Endodermal cell (in vitro differentiated cells): Measurements from ENCODE around the gene SMOC2. TPM values are rescaled to one million over a fixed set of nuclear protein-coding genes. Genes with fewer than 3 reads are reported as not detected.

Experiments used
- DNase-seq: peaks from one replicate; pipeline ENCODE4 v3.0.0-alpha.2; 2017
- H3K27ac ChIP-seq: 2 replicates; pipeline ENCODE4 v1.5.1; 2013; ENCODE audit warnings: mild to moderate bottlenecking, low read depth, low read length, moderate library complexity
- H3K27me3 ChIP-seq: 2 replicates; pipeline ENCODE4 v1.6.1; 2013; ENCODE audit warnings: mild to moderate bottlenecking, low read length, moderate library complexity; ENCODE audit not compliant: insufficient read depth, control insufficient read depth, poor library complexity, severe bottlenecking
- H3K36me3 ChIP-seq: 2 replicates; pipeline ENCODE4 v1.7.0; 2013; ENCODE audit warnings: mild to moderate bottlenecking, low read length, moderate library complexity; ENCODE audit not compliant: control insufficient read depth, insufficient read depth
- H3K4me1 ChIP-seq: one replicate; pipeline ENCODE4 v1.7.0; 2013; ENCODE audit warnings: low read length; ENCODE audit not compliant: control insufficient read depth, insufficient read depth
- H3K4me3 ChIP-seq: 2 replicates; pipeline ENCODE4 v1.5.1; 2013; ENCODE audit warnings: mild to moderate bottlenecking, low read length, moderate library complexity
- H3K9ac ChIP-seq: 2 replicates; pipeline ENCODE4 v1.6.1; 2013; ENCODE audit warnings: mild to moderate bottlenecking, low read length, moderate library complexity; ENCODE audit not compliant: poor library complexity, severe bottlenecking; ENCODE audit errors: extremely low read depth
- H3K9me3 ChIP-seq: 2 replicates; pipeline ENCODE4 v1.6.1; 2013; ENCODE audit warnings: mild to moderate bottlenecking, low read length, moderate library complexity; ENCODE audit not compliant: control insufficient read depth
- H3K27ac Mint-ChIP-seq: 2 replicates; pipeline ENCODE4 v1.8.0; 2020; ENCODE audit warnings: mixed read lengths
- H3K27me3 Mint-ChIP-seq: 2 replicates; pipeline ENCODE4 v1.8.0; 2021; ENCODE audit warnings: mild to moderate bottlenecking, mixed read lengths; ENCODE audit not compliant: insufficient read depth
- H3K36me3 Mint-ChIP-seq: 2 replicates; pipeline ENCODE4 v1.8.0; 2020; ENCODE audit warnings: low read depth, mixed read lengths
- H3K4me1 Mint-ChIP-seq: 2 replicates; pipeline ENCODE4 v1.8.0; 2020; ENCODE audit warnings: mixed read lengths
- H3K4me3 Mint-ChIP-seq: 2 replicates; pipeline ENCODE4 v1.8.0; 2020; ENCODE audit warnings: mild to moderate bottlenecking, moderate library complexity, mixed read lengths
- H3K9me3 Mint-ChIP-seq: 2 replicates; pipeline ENCODE4 v1.8.0; 2020; ENCODE audit warnings: mild to moderate bottlenecking, mixed read lengths
- CTCF ChIP-seq: fragments of 200-600 bp; sonication (generic); conservative IDR thresholded peaks from 2 replicates; pipeline ENCODE4 v1.5.0; 2021; ENCODE audit warnings: antibody characterized with exemption, mild to moderate bottlenecking
- WGBS, 2 experiments: methylation state at CpG; one replicate each; pipeline versions ENCODE4 v1.1.5 to v1.1.7; 2013; ENCODE audit warnings: missing lambda C conversion rate in 2 of 2, mixed read lengths in 1 of 2; ENCODE audit not compliant: insufficient coverage in 1 of 2, insufficient read length in 1 of 2; 5-methylcytosine and 5-hydroxymethylcytosine counted together
- total RNA-seq, 2 donors: library from RNA; stranded (reverse); fragmentation: NEBNext Ultra II Directional in 1 of 2; extraction: Animal tissue kit (Norgen Biotek cat#: 25700) in 1 of 2; gene quantifications; 2 replicates in 1 of 2; 3 replicates in 1 of 2; pipeline ENCODE4 v1.2.1, GENCODE V29; 2021

SMOC2 gene
- total RNA-seq, 2 donors from 2014 or later, result 0.20 TPM; not detected in 1

- H3K4me3 Mint-ChIP-seq, result no peak overlapping the region
- Histone ChIP-seq H3K4me1 (no peaks in the 10 kb centered on the region), H3K9ac (no peak overlapping the region), H3K9me3 (no peaks in the 10 kb centered on the region), H3K36me3 (no peaks in the 10 kb centered on the region), H3K27ac (no peak overlapping the region), H3K4me3 (no peak overlapping the region), H3K27me3 (no peaks in the 10 kb centered on the region)
- H3K4me1 Mint-ChIP-seq, result no peaks in the 10 kb centered on the region
- TF ChIP-seq CTCF, result no peak
- no peaks in the 10 kb centered on the region for H3K27me3 Mint-ChIP-seq
- DNase-seq, result no peak
- no peak overlapping the region for H3K27ac Mint-ChIP-seq
- 92% methylated on average over 15 to 19 of the region's 19 CpGs for WGBS, 2 experiments
- H3K36me3 Mint-ChIP-seq, result no peaks in the 10 kb centered on the region
- H3K9me3 Mint-ChIP-seq, result peaks cover 34% of the 10 kb centered on the region
Observed at GRCh38 chr6:168628732-168629245, 187.8 kb downstream of the SMOC2 start.

- Histone ChIP-seq H3K27me3 (no peaks in the 10 kb centered on the region), H3K4me1 (no peaks in the 10 kb centered on the region), H3K36me3 (no peaks in the 10 kb centered on the region), H3K9me3 (no peaks in the 10 kb centered on the region), H3K9ac (no peak overlapping the region), H3K27ac (no peak overlapping the region), H3K4me3 (no peak overlapping the region)
- no peak overlapping the region for H3K27ac Mint-ChIP-seq
- H3K9me3 Mint-ChIP-seq, result peaks cover 34% of the 10 kb centered on the region
- H3K36me3 Mint-ChIP-seq, result no peaks in the 10 kb centered on the region
- no peak for DNase-seq
- no peaks in the 10 kb centered on the region for H3K27me3 Mint-ChIP-seq
- TF ChIP-seq CTCF, result no peak
- no peak overlapping the region for H3K4me3 Mint-ChIP-seq
- no peaks in the 10 kb centered on the region for H3K4me1 Mint-ChIP-seq
- 91 to 94% methylated on average over 2 to 4 of the region's 4 CpGs for WGBS, 2 experiments
Observed at GRCh38 chr6:168631564-168631963, 190.6 kb downstream of the SMOC2 start.

- Histone ChIP-seq H3K4me3 (no peak overlapping the region), H3K27ac (no peak overlapping the region), H3K9me3 (no peaks in the 10 kb centered on the region), H3K4me1 (no peaks in the 10 kb centered on the region), H3K27me3 (no peaks in the 10 kb centered on the region), H3K36me3 (no peaks in the 10 kb centered on the region), H3K9ac (no peak overlapping the region)
- H3K27me3 Mint-ChIP-seq, result no peaks in the 10 kb centered on the region
- no peak overlapping the region for H3K4me3 Mint-ChIP-seq
- H3K36me3 Mint-ChIP-seq, result no peaks in the 10 kb centered on the region
- no peak for TF ChIP-seq CTCF
- H3K9me3 Mint-ChIP-seq, result peaks cover 34% of the 10 kb centered on the region
- 89 to 94% methylated on average over 3 of the region's 3 CpGs for WGBS, 2 experiments
- no peak overlapping the region for H3K27ac Mint-ChIP-seq
- H3K4me1 Mint-ChIP-seq, result no peaks in the 10 kb centered on the region
- no peak for DNase-seq
Observed at GRCh38 chr6:168632694-168633093, 191.7 kb downstream of the SMOC2 start.
